ENCODE measurements around the gene PLEK.

GRCh38 chr2:68318914-68319397, 46.1 kb upstream of the PLEK start:
- TF ChIP-seq ZNF121 (tag by site-specific recombination; IDR thresholded peaks at IDR 0.05) (no peak), TRIM28 (IDR thresholded peaks at IDR 0.05; ENCODE audit: borderline replicate concordance, low read length) (no peak), ZNF132 (tag by site-specific recombination; IDR thresholded peaks at IDR 0.05; ENCODE audit: borderline replicate concordance) (no peak)

Data from HEK293 (cell line).